T-helper 2 cell (primary cell): ENCODE measurements around the gene PTER.

Experiments used
- DNase-seq, 5 experiments: peaks; one replicate each; pipeline versions ENCODE4 v3.0.0 to v3.0.0-alpha.2; 2012 to 2022

PTER gene

DNA sequence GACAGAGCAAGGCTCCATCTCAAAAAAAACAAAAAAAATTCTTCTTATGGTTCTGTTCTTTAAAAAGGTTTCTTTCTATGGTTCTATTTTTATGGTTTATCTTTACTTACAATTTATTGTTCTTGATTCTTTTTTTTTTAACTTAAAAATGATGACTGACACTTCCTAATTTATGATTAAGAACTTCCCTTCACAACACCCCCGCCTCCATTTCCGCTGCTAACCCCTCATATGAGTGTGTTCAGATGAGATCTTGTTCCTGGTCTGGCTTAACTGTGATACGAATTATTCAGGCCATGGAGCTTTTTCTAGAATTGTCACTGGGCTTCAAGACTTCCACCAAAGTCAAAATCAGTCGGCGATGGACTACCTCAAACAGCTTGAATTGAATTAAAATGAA is 33.9 kb downstream of the PTER start:
- DNase-seq, result peak in 2 of 5 experiments; percentile 4 to 8

GRCh38 chr10:16472828-16473227 is 36.0 kb downstream of the PTER start:
- no peak for DNase-seq

DNA sequence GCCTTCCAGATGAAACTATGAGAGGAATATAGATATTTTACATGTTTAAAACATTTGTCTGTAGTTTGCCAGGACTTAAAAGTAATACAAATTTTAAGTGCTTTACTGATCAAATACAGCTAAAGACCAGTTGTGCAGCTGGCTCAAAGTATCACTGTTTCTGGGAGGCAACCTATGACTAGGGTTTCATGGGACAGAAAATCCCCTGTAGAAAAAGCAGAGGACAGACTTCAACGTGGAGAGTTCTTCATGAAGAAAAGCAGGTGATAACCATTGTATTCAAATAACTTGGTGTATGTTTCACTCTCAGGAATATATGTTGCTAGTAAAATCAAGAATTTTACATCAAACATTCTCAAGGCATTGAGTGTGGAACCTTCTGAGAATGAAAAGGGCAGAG is 40.9 kb downstream of the PTER start:
- no peak for DNase-seq

DNA sequence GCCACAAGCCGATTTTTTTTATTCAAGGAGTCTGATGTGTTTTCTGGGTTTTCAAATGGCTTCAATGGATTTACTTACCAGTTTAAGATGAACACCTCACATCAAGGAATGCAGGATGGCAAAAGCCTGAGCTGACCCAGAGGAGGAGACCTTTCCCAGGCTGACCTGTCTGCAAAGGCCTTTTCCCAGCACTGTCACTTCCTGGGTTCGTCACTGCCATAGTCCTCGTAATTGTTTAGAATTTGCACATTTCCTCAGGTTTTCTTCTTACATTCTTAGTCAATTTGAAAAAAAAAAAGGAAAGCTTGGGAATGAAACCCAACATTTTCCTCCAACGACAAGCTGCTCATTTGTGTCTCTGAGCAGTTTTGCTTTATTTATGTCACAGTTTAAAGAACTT is 42.0 kb downstream of the PTER start:
- no peak for DNase-seq

GRCh38 chr10:16481052-16481728 is 44.4 kb downstream of the PTER start:
- DNase-seq, result no peak

DNA sequence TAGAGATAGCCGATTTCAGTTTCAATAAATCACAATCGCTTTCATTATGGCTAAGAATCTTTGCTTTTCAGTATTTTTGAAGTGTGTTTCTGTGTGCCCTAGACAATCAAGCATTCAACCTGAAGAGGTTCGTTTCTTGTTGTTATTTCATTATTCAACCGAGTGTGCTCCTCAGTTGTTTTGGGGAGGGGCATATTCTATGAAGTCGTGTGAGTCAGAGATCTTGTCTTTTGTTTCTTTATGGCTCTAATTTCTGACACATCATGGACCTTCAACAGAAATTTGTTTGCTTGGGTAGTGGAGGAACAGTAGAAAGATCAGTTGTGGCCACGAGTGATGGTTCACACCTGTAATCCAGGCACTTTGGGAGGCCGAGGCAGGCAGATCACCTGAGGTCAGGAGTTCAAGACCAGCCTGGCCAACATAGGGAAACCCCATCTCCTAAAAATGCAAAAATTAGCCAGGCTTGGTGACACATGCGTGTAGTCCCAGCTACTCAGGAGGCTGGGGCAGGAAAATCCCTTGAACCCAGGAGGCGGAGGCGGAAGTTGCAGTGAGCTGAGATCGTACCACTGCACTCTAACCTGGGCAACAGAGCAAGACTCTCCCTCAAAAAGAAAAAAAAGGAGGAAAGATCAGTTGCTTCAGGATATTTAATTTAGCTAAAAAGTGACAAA is 46.6 kb downstream of the PTER start:
- DNase-seq, result peak in 1 of 5 experiments; percentile 3

GRCh38 chr10:16490511-16490910 is 53.7 kb downstream of the PTER start:
- DNase-seq, result no peak

DNA sequence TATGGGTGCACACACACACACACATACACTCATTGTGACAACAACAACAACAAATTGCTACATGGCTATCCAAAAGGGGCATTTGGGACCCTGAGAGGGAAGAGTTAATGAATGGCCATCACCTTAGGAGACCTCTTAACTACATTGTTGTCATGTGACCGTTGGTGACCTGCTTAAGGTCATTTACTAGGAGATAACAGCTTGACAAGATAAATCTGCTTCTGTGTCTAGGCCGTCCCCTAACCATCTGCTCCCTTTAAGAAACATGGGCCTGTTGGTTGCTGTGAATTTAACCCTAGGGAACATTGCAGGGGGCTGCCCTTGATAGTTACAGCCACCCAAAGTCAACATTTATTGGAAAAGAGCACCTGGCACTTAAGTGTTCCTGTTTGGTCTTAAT is 55.1 kb downstream of the PTER start:
- DNase-seq, result no peak

- no peak for DNase-seq
Measured at GRCh38 chr10:16493884-16494536, 57.2 kb downstream of the PTER start.

DNA sequence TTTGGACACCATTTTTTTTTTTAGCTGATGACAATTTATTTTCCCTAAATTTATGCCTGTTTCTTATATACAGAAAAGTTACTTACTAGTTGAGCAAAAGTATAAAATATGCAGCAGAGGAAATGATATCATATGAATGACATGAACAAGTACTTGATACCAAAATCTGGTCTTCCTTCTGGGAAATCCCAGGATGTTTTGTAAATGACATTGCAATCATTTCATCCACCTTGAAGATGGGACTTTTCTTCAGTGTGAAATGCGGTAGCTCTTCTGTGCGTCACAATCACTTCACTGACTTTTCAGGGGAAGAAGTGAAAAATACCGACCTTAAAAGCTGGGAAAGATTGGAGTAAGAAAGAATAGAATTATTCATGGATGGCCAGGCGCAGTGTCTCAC is 61.1 kb downstream of the PTER start:
- no peak for DNase-seq

DNA sequence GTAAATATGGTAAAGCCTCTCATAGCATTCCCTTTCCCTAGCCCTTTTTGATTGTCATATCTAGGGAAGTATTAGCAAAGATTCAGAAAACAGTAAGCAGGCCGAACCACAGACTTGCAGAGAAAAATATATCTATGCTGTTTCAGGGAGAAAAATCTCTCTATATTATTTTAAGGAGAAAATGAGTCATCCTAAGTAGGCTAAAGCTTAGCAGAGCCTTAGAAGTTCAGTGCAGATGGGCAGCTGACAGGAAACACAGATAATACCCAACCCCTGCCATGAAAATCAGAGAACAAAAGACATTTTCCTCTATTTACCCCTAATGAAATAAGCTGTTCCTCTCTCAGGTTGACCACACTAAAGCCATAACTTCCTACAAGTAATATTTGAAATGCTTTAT is 68.4 kb downstream of the PTER start:
- no peak for DNase-seq

DNA sequence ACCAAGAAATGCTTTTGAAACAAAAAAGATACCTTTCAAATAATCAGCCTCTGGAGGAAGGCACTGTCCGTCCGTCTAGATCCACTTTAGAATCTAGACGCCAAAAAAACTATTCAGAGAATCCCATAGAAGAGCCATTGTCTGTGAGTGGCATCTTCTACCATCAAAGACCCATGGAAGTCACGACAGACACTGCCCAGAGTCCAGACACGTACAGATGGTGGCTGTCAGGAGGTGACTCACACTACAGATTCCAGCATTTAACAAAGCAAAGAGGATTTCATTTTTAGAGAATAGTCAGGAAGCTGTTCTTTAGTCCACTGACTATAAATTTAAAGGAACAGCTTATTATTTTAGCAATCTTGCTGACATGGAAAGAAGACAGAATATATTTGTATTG is 73.2 kb downstream of the PTER start:
- no peak for DNase-seq

DNA sequence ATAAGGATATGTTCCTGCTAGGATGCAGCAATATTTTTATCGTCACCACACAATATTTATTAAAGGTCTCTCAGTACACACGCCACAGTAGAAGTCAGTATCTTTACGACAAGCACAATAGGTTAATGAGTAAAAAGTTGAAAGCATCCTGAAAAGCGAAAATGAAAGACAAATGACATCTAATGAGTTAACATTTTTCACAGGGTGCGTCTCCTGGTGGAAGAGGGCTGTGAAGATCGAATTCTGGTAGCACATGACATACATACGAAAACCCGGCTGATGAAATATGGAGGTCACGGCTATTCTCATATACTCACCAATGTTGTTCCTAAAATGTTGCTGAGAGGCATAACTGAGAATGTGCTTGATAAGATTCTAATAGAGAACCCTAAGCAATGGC is 74.0 kb downstream of the PTER start:
- no peak for DNase-seq

DNA sequence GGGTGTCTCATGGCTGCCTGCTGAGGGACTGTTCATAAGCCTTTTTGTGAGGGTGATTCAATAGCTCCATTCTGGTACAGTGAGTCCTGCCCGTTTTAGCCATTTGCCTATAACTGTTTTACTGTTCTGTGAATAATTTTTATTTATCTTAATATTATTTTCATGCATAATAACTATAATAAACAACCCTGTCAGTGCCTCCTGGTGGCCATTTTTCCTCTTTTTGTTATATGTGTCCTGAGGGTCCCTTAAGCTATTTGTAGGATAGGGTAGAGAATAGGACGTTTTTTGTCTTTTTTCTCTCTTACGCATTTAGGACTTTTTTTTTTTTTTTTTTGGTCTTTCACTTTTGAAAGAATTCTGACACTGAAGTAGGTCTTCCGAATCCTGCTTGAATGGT is 82.0 kb downstream of the PTER start:
- DNase-seq, result no peak

GRCh38 chr10:16519250-16519907 is 82.6 kb downstream of the PTER start:
- no peak for DNase-seq

GRCh38 chr10:16519908-16520861 is 83.4 kb downstream of the PTER start:
- DNase-seq, result peak in 1 of 5 experiments; percentile 24

DNA sequence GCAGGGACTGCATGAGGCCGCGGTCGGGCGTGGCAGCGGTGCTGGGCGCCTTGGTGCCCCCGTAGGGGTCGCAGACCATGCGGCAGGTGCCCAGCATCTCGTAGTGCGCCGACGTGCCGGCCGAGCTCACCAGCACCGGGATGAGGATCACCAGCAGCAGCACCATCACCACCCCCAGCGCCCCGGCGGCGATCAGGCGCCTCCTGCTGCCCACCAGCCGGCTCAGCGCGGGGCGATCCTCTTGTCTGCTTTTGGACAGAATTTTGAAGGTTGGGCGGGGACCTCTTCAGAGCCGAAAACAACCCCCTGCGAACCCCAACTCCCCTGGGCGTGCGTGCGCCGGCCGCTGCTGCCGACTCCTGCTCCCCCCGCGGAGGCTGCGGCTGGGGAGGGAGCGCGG is 84.1 kb downstream of the PTER start:
- DNase-seq, result peak in 1 of 5 experiments; percentile 52

- DNase-seq, result peak in 1 of 5 experiments; percentile 67
Measured at GRCh38 chr10:16521311-16522016, 84.7 kb downstream of the PTER start, which contains the start of gene C1QL3. TSS of gene C1QL3 (minus strand) at chr10:16521879. CDS start at chr10:16521065, 814 bp downstream.

DNA sequence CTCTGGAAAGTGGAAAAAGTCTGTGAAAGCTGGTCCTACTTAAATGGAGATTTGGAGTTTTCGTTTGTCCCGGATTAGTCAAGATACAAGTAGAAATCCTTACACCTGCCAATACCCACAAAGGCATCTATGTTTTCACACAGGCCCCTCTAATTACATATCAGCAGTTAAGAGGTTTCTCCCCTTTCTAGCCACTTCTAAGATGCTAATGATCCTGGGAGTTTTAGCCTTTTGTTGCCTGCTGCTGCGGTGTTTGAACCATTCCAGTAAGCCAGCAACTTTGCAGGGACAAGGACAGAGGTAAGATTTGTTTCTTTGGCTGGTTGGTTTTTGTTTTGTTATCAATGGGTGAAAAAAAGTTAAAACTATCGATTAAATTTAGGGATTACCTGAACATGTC is 90.6 kb downstream of the PTER start:
- no peak for DNase-seq

DNA sequence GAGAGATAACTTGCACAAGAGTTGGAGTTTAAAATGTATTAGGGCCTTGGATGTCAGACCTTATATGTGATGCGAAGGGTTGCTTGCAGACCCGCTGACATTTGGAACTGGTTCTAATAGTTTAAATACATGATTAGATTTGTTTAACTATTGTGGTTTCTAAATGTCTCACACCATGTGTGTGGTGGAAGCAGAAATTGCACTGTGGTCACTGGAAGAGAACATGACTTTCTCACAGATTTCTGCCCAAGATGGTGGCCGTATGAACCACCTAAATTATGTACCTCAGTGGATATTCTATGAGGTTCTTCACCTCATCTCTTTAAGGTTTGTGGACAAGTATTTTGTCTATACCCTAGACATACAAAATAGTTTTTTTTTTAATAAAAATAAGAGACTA is 93.0 kb downstream of the PTER start:
- peak in 1 of 5 experiments; percentile 17 for DNase-seq

DNA sequence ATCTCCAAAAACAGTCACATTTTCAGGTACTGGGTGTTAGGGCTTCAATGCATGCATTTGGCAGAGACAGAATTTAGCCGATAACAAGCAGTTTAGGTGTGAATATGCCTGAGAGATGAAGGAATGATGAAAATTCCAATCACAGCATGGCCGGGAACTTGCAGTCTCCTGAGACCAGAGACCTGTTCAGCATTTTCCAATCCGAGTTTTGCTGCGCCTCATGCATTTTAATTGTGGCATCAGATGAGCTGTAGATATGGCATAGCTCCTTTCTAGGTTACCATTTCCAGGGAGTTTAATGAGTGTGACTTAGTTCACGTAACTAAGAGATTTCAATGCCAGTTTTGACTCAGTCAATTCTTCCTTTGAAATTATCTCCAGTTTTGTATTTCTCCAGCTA is 99.3 kb downstream of the PTER start:
- DNase-seq, result no peak

GRCh38 chr10:16544099-16544498 is 107.3 kb downstream of the PTER start:
- no peak for DNase-seq
